Choroid plexus epithelial cell (primary cell): ENCODE data around the gene AGO1.

Experiments used
- DNase-seq: peaks from one replicate; pipeline ENCODE4 v3.0.0-alpha.2; 2010; ENCODE audit warnings: low read depth
- H3K4me3 ChIP-seq: 2 replicates; pipeline ENCODE4 v1.5.1; 2011; ENCODE audit warnings: low read depth, mild to moderate bottlenecking, control low read depth, low read length, moderate library complexity
- CTCF ChIP-seq: conservative IDR thresholded peaks from 2 replicates; pipeline ENCODE4 v1.5.1; 2011; ENCODE audit warnings: low read depth, mild to moderate bottlenecking, control low read depth, inconsistent platforms, low read length, moderate library complexity

Gene AGO1

GRCh38 chr1:35882945-35883634 is at the start of gene AGO1:
TSS of gene AGO1 (plus strand) at chr1:35883209. CDS start at chr1:35883422, 213 bp downstream.
- H3K4me3 ChIP-seq: peak within 1 kb of the TSS; percentile 77
- DNase-seq: peak; percentile 94
- TF ChIP-seq CTCF: peak; percentile 73

GRCh38 chr1:35833395-35833794 is 49.6 kb upstream of the AGO1 start:
- DNase-seq: no peak
- no peak overlapping the region for H3K4me3 ChIP-seq
- TF ChIP-seq CTCF: no peak

- no peak overlapping the region for H3K4me3 ChIP-seq
- no peak for TF ChIP-seq CTCF
- no peak for DNase-seq
These were observed 48.8 kb upstream of the AGO1 start for GRCh38 chr1:35834218-35834617.

- H3K4me3 ChIP-seq: no peak overlapping the region
- no peak for DNase-seq
- no peak for TF ChIP-seq CTCF
These were observed 47.6 kb upstream of the AGO1 start for GRCh38 chr1:35835398-35835797.

- no peak for DNase-seq
- H3K4me3 ChIP-seq: no peak overlapping the region
- TF ChIP-seq CTCF: no peak
These were observed 46.3 kb upstream of the AGO1 start for GRCh38 chr1:35836734-35837133.

GRCh38 chr1:35838693-35839245 is 44.2 kb upstream of the AGO1 start:
- H3K4me3 ChIP-seq: no peak overlapping the region
- peak; percentile 18 for DNase-seq
- TF ChIP-seq CTCF: no peak

GRCh38 chr1:35844826-35845225 is 38.2 kb upstream of the AGO1 start:
- no peak overlapping the region for H3K4me3 ChIP-seq
- no peak for TF ChIP-seq CTCF
- no peak for DNase-seq
